GM21528 (cell line): Measurements from ENCODE around the gene ZDHHC19.
"Not testable (repeated sequence)": the region's sequence is repeated elsewhere in the genome, so short reads cannot be mapped to it uniquely, and the experiment has no call there.

ENCODE experiments used
- ATAC-seq: cut with Tn5 transposase; IDR thresholded peaks from one replicate; pipeline ENCODE4 v1.9.1; 2021; ENCODE audit warnings: mild to moderate bottlenecking, moderate library complexity; ENCODE audit not compliant: unreplicated experiment, low FRiP score

Gene ZDHHC19

GRCh38 chr3:196180346-196180745, 30.9 kb downstream of the ZDHHC19 start:
- no peak for ATAC-seq

GRCh38 chr3:196179380-196180308, 31.6 kb downstream of the ZDHHC19 start:
- ATAC-seq, result peak; percentile 71

- no peak for ATAC-seq
Observed at GRCh38 chr3:196178993-196179379, 32.2 kb downstream of the ZDHHC19 start.

GRCh38 chr3:196177967-196178366, 33.2 kb downstream of the ZDHHC19 start:
- no peak for ATAC-seq

- no peak for ATAC-seq
Observed at GRCh38 chr3:196177567-196177966, 33.6 kb downstream of the ZDHHC19 start.

GRCh38 chr3:196175722-196176121, 35.5 kb downstream of the ZDHHC19 start:
- ATAC-seq, result no peak

GRCh38 chr3:196175116-196175625, 36.0 kb downstream of the ZDHHC19 start:
- ATAC-seq, result no peak

GRCh38 chr3:196174652-196175051, 36.5 kb downstream of the ZDHHC19 start:
- ATAC-seq, result no peak

GRCh38 chr3:196170296-196170695, 40.9 kb downstream of the ZDHHC19 start:
- ATAC-seq, result not testable (repeated sequence)

- no peak for ATAC-seq
Observed at GRCh38 chr3:196169836-196170240, 41.4 kb downstream of the ZDHHC19 start.

GRCh38 chr3:196168808-196169391, 42.3 kb downstream of the ZDHHC19 start:
- no peak for ATAC-seq

GRCh38 chr3:196166741-196167140, 44.5 kb downstream of the ZDHHC19 start:
- no peak for ATAC-seq

GRCh38 chr3:196165850-196166249, 45.4 kb downstream of the ZDHHC19 start:
- no peak for ATAC-seq

- not testable (repeated sequence) for ATAC-seq
Observed at GRCh38 chr3:196165006-196165575, 46.1 kb downstream of the ZDHHC19 start.

- ATAC-seq, result no peak
Observed at GRCh38 chr3:196164576-196164975, 46.6 kb downstream of the ZDHHC19 start.

- ATAC-seq, result no peak
Observed at GRCh38 chr3:196163666-196164493, 47.3 kb downstream of the ZDHHC19 start.

GRCh38 chr3:196163212-196163611, 48.0 kb downstream of the ZDHHC19 start:
- no peak for ATAC-seq

- no peak for ATAC-seq
Observed at GRCh38 chr3:196162679-196163078, 48.5 kb downstream of the ZDHHC19 start.

GRCh38 chr3:196159952-196160804, 51.0 kb downstream of the ZDHHC19 start:
- ATAC-seq, result no peak

- ATAC-seq, result no peak
Observed at GRCh38 chr3:196159526-196159925, 51.7 kb downstream of the ZDHHC19 start.
